Choroid plexus epithelial cell (primary cell): Measurements from ENCODE around the gene SLC10A6.

Experiments
- DNase-seq: peaks from one replicate; pipeline ENCODE4 v3.0.0-alpha.2; 2010; ENCODE audit warnings: low read depth
- H3K4me3 ChIP-seq: 2 replicates; pipeline ENCODE4 v1.5.1; 2011; ENCODE audit warnings: low read depth, mild to moderate bottlenecking, control low read depth, low read length, moderate library complexity
- CTCF ChIP-seq: conservative IDR thresholded peaks from 2 replicates; pipeline ENCODE4 v1.5.1; 2011; ENCODE audit warnings: low read depth, mild to moderate bottlenecking, control low read depth, inconsistent platforms, low read length, moderate library complexity

Gene SLC10A6

GRCh38 chr4:86847571-86847970 is 1.6 kb downstream of the SLC10A6 start:
- no peak for TF ChIP-seq CTCF
- DNase-seq: no peak
- no peak overlapping the region for H3K4me3 ChIP-seq

DNA sequence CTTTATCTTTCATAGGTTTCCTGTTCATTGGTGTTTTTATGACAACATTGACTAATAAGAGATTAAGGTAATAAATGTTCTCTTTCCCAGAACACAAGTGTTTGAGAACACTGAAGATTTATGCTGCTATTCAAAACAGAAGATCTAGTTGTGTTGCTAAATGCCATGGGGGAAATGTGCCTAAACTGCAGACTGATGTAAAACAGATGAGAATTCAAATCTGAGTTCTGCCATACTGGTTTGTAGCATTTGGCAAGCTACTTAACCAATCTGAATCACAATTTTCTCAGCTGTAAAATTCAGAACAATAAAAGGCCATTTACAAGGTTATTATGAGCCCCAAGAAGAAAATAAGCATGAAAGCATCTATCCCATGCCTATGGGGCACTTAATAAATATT is 2.3 kb downstream of the SLC10A6 start:
- no peak for DNase-seq
- H3K4me3 ChIP-seq: no peak overlapping the region
- no peak for TF ChIP-seq CTCF

DNA sequence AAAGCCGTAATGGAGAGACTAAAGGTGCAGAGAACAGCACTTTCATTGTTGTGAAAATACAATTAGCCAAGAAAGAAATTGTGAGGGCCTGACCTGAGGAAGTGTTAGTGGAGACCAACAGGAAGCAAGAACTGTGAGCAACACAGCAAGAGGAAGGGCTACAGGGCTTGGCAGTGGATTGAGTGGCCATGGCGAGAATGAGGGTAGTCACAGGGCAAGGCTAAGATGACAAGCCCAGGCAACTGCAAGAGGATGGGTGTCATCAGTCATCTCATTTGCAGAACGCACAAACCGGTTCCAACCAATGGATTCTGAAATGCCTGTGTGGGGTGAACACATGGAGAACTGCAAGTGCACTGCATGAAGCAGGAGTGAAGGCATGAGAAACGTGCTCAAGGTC is 3.6 kb downstream of the SLC10A6 start:
- no peak for DNase-seq
- no peak for TF ChIP-seq CTCF
- no peak overlapping the region for H3K4me3 ChIP-seq

GRCh38 chr4:86841309-86841708 is 7.9 kb downstream of the SLC10A6 start:
- no peak for DNase-seq
- H3K4me3 ChIP-seq: no peak overlapping the region
- TF ChIP-seq CTCF: no peak

DNA sequence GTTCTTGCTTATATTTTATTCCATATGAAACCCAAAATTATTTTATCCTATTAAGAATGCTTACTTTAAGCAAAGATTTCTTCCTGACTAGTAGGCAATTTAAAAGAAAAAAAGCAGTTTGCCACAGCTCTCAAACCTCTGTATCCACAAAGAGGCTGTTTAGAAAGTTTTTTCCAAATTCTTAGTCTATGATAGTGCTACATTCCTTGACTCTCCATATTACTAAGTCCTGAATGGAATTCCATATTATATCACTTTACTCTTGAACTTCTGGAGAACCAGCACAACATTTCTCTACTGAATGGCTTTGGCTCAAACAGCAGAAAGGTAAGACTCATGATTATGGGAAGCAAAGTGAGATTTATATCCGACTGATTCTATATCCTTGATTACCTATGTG is 8.3 kb downstream of the SLC10A6 start:
- no peak for TF ChIP-seq CTCF
- no peak overlapping the region for H3K4me3 ChIP-seq
- no peak for DNase-seq

- H3K4me3 ChIP-seq: no peak overlapping the region
- no peak for DNase-seq
- no peak for TF ChIP-seq CTCF
Measured at GRCh38 chr4:86837691-86838503, 11.3 kb downstream of the SLC10A6 start.

- H3K4me3 ChIP-seq: no peak overlapping the region
- DNase-seq: no peak
- no peak for TF ChIP-seq CTCF
Measured at GRCh38 chr4:86835677-86836076, 13.5 kb downstream of the SLC10A6 start.
